Measurements from ENCODE around the gene MUC21. TPM values are rescaled to one million over a fixed set of nuclear protein-coding genes. Genes with fewer than 3 reads are reported as not detected.

MUC21 gene
- total and polyA plus RNA-seq, 9 of the 15 experiments (the other 6 are each of a cell fraction or from before 2014, with no cell fraction given) = not detected

GRCh38 chr6:31033075-31033474 lies 49.6 kb downstream of the MUC21 start:
- in situ Hi-C loops (cut with MboI) (no loop called here), intact Hi-C loops (cut with micrococcal nuclease) (no loop called here)
- Histone ChIP-seq H3K9me1 (ENCODE audit: control insufficient read depth, insufficient read depth, low read length) (no peaks in the 10 kb centered on the region), H3K27me3 (ENCODE audit: control insufficient read depth in 2 of 2, insufficient read depth in 2 of 2, low read length in 2 of 2) (peaks cover 44 to 60% of the 10 kb centered on the region in 2 experiments), H3K36me3 (ENCODE audit: control insufficient read depth, insufficient read depth, low read length) (no peaks in the 10 kb centered on the region), H3K9ac (ENCODE audit: insufficient read depth in 1 of 2, low read depth in 2 of 2, low read length in 2 of 2) (no peak overlapping the region), H3K27ac (ENCODE audit: extremely low read depth, low read depth, low read length) (no peak overlapping the region), H4K20me1 (replicated peaks; ENCODE audit: control insufficient read depth, insufficient read depth, low read length) (no peaks in the 10 kb centered on the region), H3K4me1 (replicated peaks in 1 of 2; ENCODE audit: control insufficient read depth in 2 of 2, insufficient read depth in 2 of 2, low read length in 2 of 2) (no peaks in the 10 kb centered on the region), H2AFZ (ENCODE audit: low read depth, low read length) (no peak overlapping the region), H3K9me3 (replicated peaks; ENCODE audit: control insufficient read depth, insufficient read depth, low read depth, low read length) (no peaks in the 10 kb centered on the region), H3K4me3 (no peak overlapping the region), H3K79me2 (ENCODE audit: control insufficient read depth, insufficient read depth, low read length) (no peaks in the 10 kb centered on the region), H3K4me2 (ENCODE audit: insufficient read depth, low read length) (no peak overlapping the region)
- ATAC-seq = no peak
- CTCF ChIA-PET (ENCODE audit: low intra/inter-chr PET ratio) = no interaction called here
- WGBS (ENCODE audit: insufficient coverage, low coverage, missing lambda C conversion rate) = 4% methylated on average over 4 of the region's 4 CpGs
- DNase-seq (ENCODE audit: extremely low read depth in 1 of 4, low spot score in 3 of 4) = no peak
- TF ChIP-seq EP300 (IDR thresholded peaks at IDR 0.05; ENCODE audit: low read length) (no peak), U2AF2 (optimal IDR thresholded peaks at IDR 0.05; ENCODE audit: low read depth, low read length) (peak; percentile 45)
- TF ChIP-seq, protein P1, sequence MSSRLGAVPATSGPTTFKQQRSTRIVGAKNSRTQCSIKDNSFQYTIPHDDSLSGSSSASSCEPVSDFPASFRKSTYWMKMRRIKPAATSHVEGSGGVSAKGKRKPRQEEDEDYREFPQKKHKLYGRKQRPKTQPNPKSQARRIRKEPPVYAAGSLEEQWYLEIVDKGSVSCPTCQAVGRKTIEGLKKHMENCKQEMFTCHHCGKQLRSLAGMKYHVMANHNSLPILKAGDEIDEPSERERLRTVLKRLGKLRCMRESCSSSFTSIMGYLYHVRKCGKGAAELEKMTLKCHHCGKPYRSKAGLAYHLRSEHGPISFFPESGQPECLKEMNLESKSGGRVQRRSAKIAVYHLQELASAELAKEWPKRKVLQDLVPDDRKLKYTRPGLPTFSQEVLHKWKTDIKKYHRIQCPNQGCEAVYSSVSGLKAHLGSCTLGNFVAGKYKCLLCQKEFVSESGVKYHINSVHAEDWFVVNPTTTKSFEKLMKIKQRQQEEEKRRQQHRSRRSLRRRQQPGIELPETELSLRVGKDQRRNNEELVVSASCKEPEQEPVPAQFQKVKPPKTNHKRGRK (tag; IDR thresholded peaks at IDR 0.05) = peak; percentile 94
- no TSS peak for BruUV-seq (replicated peaks)
- no peak for FAIRE-seq
- POLR2A ChIA-PET = no interaction called here

GRCh38 chr6:31035862-31036497 lies 52.5 kb downstream of the MUC21 start:
- no peaks in the 10 kb centered on the region for H3K36me3 ChIP-seq (ENCODE audit: control insufficient read depth, insufficient read depth, low read length)
- H3K4me1 ChIP-seq (replicated peaks in 1 of 2; ENCODE audit: control insufficient read depth in 2 of 2, insufficient read depth in 2 of 2, low read length in 2 of 2) = no peaks in the 10 kb centered on the region
- no peaks in the 10 kb centered on the region for H3K9me3 ChIP-seq (replicated peaks; ENCODE audit: control insufficient read depth, insufficient read depth, low read depth, low read length)
- H3K9ac ChIP-seq (ENCODE audit: insufficient read depth in 1 of 2, low read depth in 2 of 2, low read length in 2 of 2) = no peak overlapping the region
- H3K4me2 ChIP-seq (ENCODE audit: insufficient read depth, low read length) = no peak overlapping the region
- intact Hi-C loops (cut with micrococcal nuclease) = no loop called here
- ATAC-seq (no peak), FAIRE-seq (peak; percentile 11), DNase-seq (ENCODE audit: extremely low read depth in 1 of 4, low spot score in 3 of 4) (no peak)
- H3K9me1 ChIP-seq (ENCODE audit: control insufficient read depth, insufficient read depth, low read length) = no peaks in the 10 kb centered on the region
- no TSS peak for BruUV-seq (replicated peaks)
- H3K27ac ChIP-seq (ENCODE audit: extremely low read depth, low read depth, low read length) = no peak overlapping the region
- no peak for TF ChIP-seq CEBPG (CRISPR knock-in tag; IDR thresholded peaks at IDR 0.05)
- peak; percentile 77 to 91 for TF ChIP-seq CEBPG (tag; conservative IDR thresholded peaks at IDR 0.05 in 1 of 2, IDR thresholded peaks at IDR 0.05 in 1 of 2)
- TF ChIP-seq, protein P2, sequence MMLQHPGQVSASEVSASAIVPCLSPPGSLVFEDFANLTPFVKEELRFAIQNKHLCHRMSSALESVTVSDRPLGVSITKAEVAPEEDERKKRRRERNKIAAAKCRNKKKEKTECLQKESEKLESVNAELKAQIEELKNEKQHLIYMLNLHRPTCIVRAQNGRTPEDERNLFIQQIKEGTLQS (IDR thresholded peaks at IDR 0.05) = peak; percentile 38; the same call in 1 of the 2 replicates
- TF ChIP-seq, protein P2 (CRISPR knock-in tag; conservative IDR thresholded peaks at IDR 0.05) = no peak
- no peak for TF ChIP-seq ATF1 (CRISPR knock-in tag; IDR thresholded peaks at IDR 0.05)
- no peak for TF ChIP-seq ATF1 (tag; IDR thresholded peaks at IDR 0.05)
- peak; percentile 74 for TF ChIP-seq CEBPB (tag; IDR thresholded peaks at IDR 0.05)
- 0 out of 2 replicates have a peak, but pooled peaks have one; percentile 58 for TF ChIP-seq ZSCAN32 (CRISPR knock-in tag; IDR thresholded peaks at IDR 0.05)
- TF ChIP-seq ATF4 (CRISPR knock-in tag; IDR thresholded peaks at IDR 0.05) = peak; percentile 37; the same call in 1 of the 2 replicates
- TF ChIP-seq ZNF445 (CRISPR knock-in tag; IDR thresholded peaks at IDR 0.05; ENCODE audit: low read depth) = no peak
- in situ Hi-C loops (cut with MboI) = no loop called here
- CTCF ChIA-PET (ENCODE audit: low intra/inter-chr PET ratio) = no interaction called here
- POLR2A ChIA-PET = no interaction called here
- H3K27me3 ChIP-seq (ENCODE audit: control insufficient read depth in 2 of 2, insufficient read depth in 2 of 2, low read length in 2 of 2) = peaks cover 58 to 70% of the 10 kb centered on the region in 2 experiments
- H4K20me1 ChIP-seq (replicated peaks; ENCODE audit: control insufficient read depth, insufficient read depth, low read length) = no peaks in the 10 kb centered on the region
- H3K79me2 ChIP-seq (ENCODE audit: control insufficient read depth, insufficient read depth, low read length) = no peaks in the 10 kb centered on the region
- WGBS (ENCODE audit: insufficient coverage, low coverage, missing lambda C conversion rate) = 0% methylated on average over 4 of the region's 4 CpGs
- H2AFZ ChIP-seq (ENCODE audit: low read depth, low read length) = no peak overlapping the region
- no peak overlapping the region for H3K4me3 ChIP-seq
